MG63 (cell line): Measurements from ENCODE around the gene ZDHHC7. TPM values are rescaled to one million over a fixed set of nuclear protein-coding genes. Genes with fewer than 3 reads are reported as not detected.

Experiments used
- DNase-seq: peaks from one replicate; pipeline ENCODE4 v3.0.0-alpha.2; 2020
- H3K27me3 ChIP-seq: fragments of 250-450 bp; sonication (Bioruptor Pico); 2 replicates; pipeline ENCODE4 v1.5.1; 2020; ENCODE audit warnings: mild to moderate bottlenecking, moderate library complexity
- H3K36me3 ChIP-seq: fragments of 250-450 bp; sonication (Bioruptor Pico); 2 replicates; pipeline ENCODE4 v1.5.1; 2020; ENCODE audit warnings: mild to moderate bottlenecking, moderate library complexity
- H3K4me3 ChIP-seq: fragments of 250-450 bp; sonication (Bioruptor Pico); 2 replicates; pipeline ENCODE4 v1.5.1; 2020; ENCODE audit warnings: mild to moderate bottlenecking, moderate library complexity
- H3K9me3 ChIP-seq: fragments of 250-450 bp; sonication (Bioruptor Pico); 2 replicates; pipeline ENCODE4 v1.5.1; 2020; ENCODE audit warnings: mild to moderate bottlenecking, moderate library complexity
- total RNA-seq: library from RNA; depleted of rRNA; stranded (reverse); fragments of >200 nt; shearing (Covaris generic); gene quantifications from 2 replicates; pipeline ENCODE4 v1.2.3, GENCODE V29; 2014; ENCODE audit warnings: low replicate concordance

The ZDHHC7 gene
- total RNA-seq, 1 experiment from 2014 or later, result 32.5 TPM

GRCh38 chr16:84989749-84990620 is 21.4 kb downstream of the ZDHHC7 start:
- Histone ChIP-seq H3K4me3 (no peak overlapping the region), H3K9me3 (no peaks in the 10 kb centered on the region), H3K36me3 (peaks cover 34% of the 10 kb centered on the region), H3K27me3 (no peaks in the 10 kb centered on the region)
- no peak for DNase-seq

- Histone ChIP-seq H3K36me3 (peaks cover 28% of the 10 kb centered on the region), H3K4me3 (no peak overlapping the region), H3K27me3 (no peaks in the 10 kb centered on the region), H3K9me3 (no peaks in the 10 kb centered on the region)
- DNase-seq, result no peak
These were observed 22.8 kb downstream of the ZDHHC7 start for GRCh38 chr16:84988328-84989080.

GRCh38 chr16:84986879-84987278 is 24.5 kb downstream of the ZDHHC7 start:
- Histone ChIP-seq H3K36me3 (peaks cover 21% of the 10 kb centered on the region), H3K9me3 (no peaks in the 10 kb centered on the region), H3K27me3 (no peaks in the 10 kb centered on the region), H3K4me3 (no peak overlapping the region)
- no peak for DNase-seq

- Histone ChIP-seq H3K9me3 (no peaks in the 10 kb centered on the region), H3K36me3 (peaks cover 21% of the 10 kb centered on the region), H3K4me3 (no peak overlapping the region), H3K27me3 (no peaks in the 10 kb centered on the region)
- no peak for DNase-seq
These were observed 25.2 kb downstream of the ZDHHC7 start for GRCh38 chr16:84986102-84986501.

- H3K9me3 ChIP-seq, result no peaks in the 10 kb centered on the region
- no peaks in the 10 kb centered on the region for H3K27me3 ChIP-seq
- DNase-seq, result peak; percentile 67
- no peak overlapping the region for H3K4me3 ChIP-seq
- peaks cover 15% of the 10 kb centered on the region for H3K36me3 ChIP-seq
These were observed 26.0 kb downstream of the ZDHHC7 start for GRCh38 chr16:84985079-84986065.

GRCh38 chr16:84982434-84982833 is 28.9 kb downstream of the ZDHHC7 start:
- Histone ChIP-seq H3K4me3 (no peak overlapping the region), H3K36me3 (peaks cover 14% of the 10 kb centered on the region), H3K27me3 (no peaks in the 10 kb centered on the region), H3K9me3 (no peaks in the 10 kb centered on the region)
- no peak for DNase-seq

- peaks cover 7% of the 10 kb centered on the region for H3K36me3 ChIP-seq
- no peaks in the 10 kb centered on the region for H3K9me3 ChIP-seq
- DNase-seq, result no peak
- no peak overlapping the region for H3K4me3 ChIP-seq
- no peaks in the 10 kb centered on the region for H3K27me3 ChIP-seq
These were observed 31.8 kb downstream of the ZDHHC7 start for GRCh38 chr16:84979516-84979915.

GRCh38 chr16:84976644-84977400 is 34.5 kb downstream of the ZDHHC7 start:
- DNase-seq, result no peak
- peaks cover 7% of the 10 kb centered on the region for H3K36me3 ChIP-seq

GRCh38 chr16:84975522-84975921 is 35.8 kb downstream of the ZDHHC7 start:
- Histone ChIP-seq H3K4me3 (no peak overlapping the region), H3K27me3 (no peaks in the 10 kb centered on the region), H3K9me3 (no peaks in the 10 kb centered on the region), H3K36me3 (peaks cover 7% of the 10 kb centered on the region)
- no peak for DNase-seq

More at GRCh38 chr16:84976644-84977400, 34.5 kb downstream of the ZDHHC7 start:
- Histone ChIP-seq H3K4me3 (no peak overlapping the region), H3K27me3 (no peaks in the 10 kb centered on the region), H3K9me3 (no peaks in the 10 kb centered on the region)

- Histone ChIP-seq H3K9me3 (no peaks in the 10 kb centered on the region), H3K27me3 (no peaks in the 10 kb centered on the region), H3K36me3 (peaks cover 7% of the 10 kb centered on the region), H3K4me3 (no peak overlapping the region)
- DNase-seq, result no peak
These were observed 36.3 kb downstream of the ZDHHC7 start for GRCh38 chr16:84975066-84975465.

- Histone ChIP-seq H3K4me3 (no peak overlapping the region), H3K9me3 (no peaks in the 10 kb centered on the region), H3K36me3 (peaks cover 2% of the 10 kb centered on the region), H3K27me3 (no peaks in the 10 kb centered on the region)
- no peak for DNase-seq
These were observed 37.4 kb downstream of the ZDHHC7 start for GRCh38 chr16:84973776-84974523.

GRCh38 chr16:84973236-84973635 is 38.1 kb downstream of the ZDHHC7 start:
- Histone ChIP-seq H3K4me3 (no peak overlapping the region), H3K36me3 (no peaks in the 10 kb centered on the region; the same call in 1 of the 2 replicates), H3K9me3 (no peaks in the 10 kb centered on the region), H3K27me3 (no peaks in the 10 kb centered on the region)
- DNase-seq, result no peak

GRCh38 chr16:84970447-84971127 is 40.7 kb downstream of the ZDHHC7 start:
- peak; percentile 53 for DNase-seq
- H3K9me3 ChIP-seq, result no peaks in the 10 kb centered on the region
- no peak overlapping the region for H3K4me3 ChIP-seq
- no peaks in the 10 kb centered on the region; the same call in 1 of the 2 replicates for H3K36me3 ChIP-seq
- no peaks in the 10 kb centered on the region for H3K27me3 ChIP-seq

- no peaks in the 10 kb centered on the region for H3K27me3 ChIP-seq
- H3K4me3 ChIP-seq, result no peak overlapping the region
- H3K36me3 ChIP-seq, result no peaks in the 10 kb centered on the region
- no peaks in the 10 kb centered on the region for H3K9me3 ChIP-seq
- no peak for DNase-seq
These were observed 43.5 kb downstream of the ZDHHC7 start for GRCh38 chr16:84967828-84968227.
